ENCODE measurements around the gene SLC25A34.

GRCh38 chr1:15724949-15725880 lies 10.8 kb upstream of the SLC25A34 start:
- TF ChIP-seq EZH2phosphoT487 (IDR thresholded peaks at IDR 0.05; ENCODE audit: borderline replicate concordance) (no peak), CTCF (conservative IDR thresholded peaks at IDR 0.05; ENCODE audit: low read length) (no peak)
